Measurements from ENCODE around the gene BAZ2B. TPM values are rescaled to one million over a fixed set of nuclear protein-coding genes. Genes with fewer than 3 reads are reported as not detected.
A peak's percentile ranks its signal among the peaks of the same experiment; 100 is the strongest.

The BAZ2B gene
- total and polyA plus RNA-seq, 9 of the 15 experiments (the other 6 are each of a cell fraction or from before 2014, with no cell fraction given) = 7.5 to 38.6 (median 19.8) TPM

- ChIA-PET POLR2A (no interaction called here), CTCF (ENCODE audit: low intra/inter-chr PET ratio) (no interaction called here)
- in situ Hi-C loops (cut with MboI) = no loop called here
- intact Hi-C loops (cut with micrococcal nuclease) = no loop called here
- Histone ChIP-seq H3K9me3 (replicated peaks; ENCODE audit: control insufficient read depth, insufficient read depth, low read depth, low read length) (no peaks in the 10 kb centered on the region), H3K36me3 (ENCODE audit: control insufficient read depth, insufficient read depth, low read length) (no peaks in the 10 kb centered on the region), H3K4me2 (ENCODE audit: insufficient read depth, low read length) (no peak overlapping the region), H3K9me1 (ENCODE audit: control insufficient read depth, insufficient read depth, low read length) (no peaks in the 10 kb centered on the region), H3K4me1 (replicated peaks in 1 of 2; ENCODE audit: control insufficient read depth in 2 of 2, insufficient read depth in 2 of 2, low read length in 2 of 2) (peaks cover 0 to 6% of the 10 kb centered on the region in 2 experiments; a peak in 1 of 5 replicates), H3K27me3 (ENCODE audit: control insufficient read depth in 2 of 2, insufficient read depth in 2 of 2, low read length in 2 of 2) (no peaks in the 10 kb centered on the region), H2AFZ (ENCODE audit: low read depth, low read length) (no peak overlapping the region), H4K20me1 (replicated peaks; ENCODE audit: control insufficient read depth, insufficient read depth, low read length) (no peaks in the 10 kb centered on the region), H3K79me2 (ENCODE audit: control insufficient read depth, insufficient read depth, low read length) (no peaks in the 10 kb centered on the region), H3K27ac (ENCODE audit: extremely low read depth, low read depth, low read length) (no peak overlapping the region), H3K9ac (ENCODE audit: insufficient read depth in 1 of 2, low read depth in 2 of 2, low read length in 2 of 2) (no peak overlapping the region), H3K4me3 (no peak overlapping the region)
- DNase-seq (ENCODE audit: extremely low read depth in 1 of 4, low spot score in 3 of 4) (no peak), FAIRE-seq (no peak), ATAC-seq (0 out of 3 replicates have a peak, but pooled peaks have one; percentile 27)
- no TSS peak for BruUV-seq (replicated peaks)
- TF ChIP-seq POLR3A (IDR thresholded peaks at IDR 0.05; ENCODE audit: borderline replicate concordance, extremely low read depth, insufficient read depth, insufficient read length) = no peak
- 71% methylated on average over 2 of the region's 2 CpGs for WGBS (ENCODE audit: insufficient coverage, low coverage, missing lambda C conversion rate)
Observed at GRCh38 chr2:159550231-159550630, 66.1 kb downstream of the BAZ2B start.

GRCh38 chr2:159549234-159549633 lies 67.1 kb downstream of the BAZ2B start:
- Histone ChIP-seq H3K27me3 (ENCODE audit: control insufficient read depth in 2 of 2, insufficient read depth in 2 of 2, low read length in 2 of 2) (no peaks in the 10 kb centered on the region), H4K20me1 (replicated peaks; ENCODE audit: control insufficient read depth, insufficient read depth, low read length) (no peaks in the 10 kb centered on the region), H2AFZ (ENCODE audit: low read depth, low read length) (no peak overlapping the region), H3K27ac (ENCODE audit: extremely low read depth, low read depth, low read length) (no peak overlapping the region), H3K9me3 (replicated peaks; ENCODE audit: control insufficient read depth, insufficient read depth, low read depth, low read length) (no peaks in the 10 kb centered on the region), H3K9ac (ENCODE audit: insufficient read depth in 1 of 2, low read depth in 2 of 2, low read length in 2 of 2) (no peak overlapping the region), H3K9me1 (ENCODE audit: control insufficient read depth, insufficient read depth, low read length) (no peaks in the 10 kb centered on the region), H3K4me3 (no peak overlapping the region), H3K4me1 (replicated peaks in 1 of 2; ENCODE audit: control insufficient read depth in 2 of 2, insufficient read depth in 2 of 2, low read length in 2 of 2) (peaks cover 0 to 6% of the 10 kb centered on the region in 2 experiments; a peak in 1 of 5 replicates), H3K4me2 (ENCODE audit: insufficient read depth, low read length) (no peak overlapping the region), H3K79me2 (ENCODE audit: control insufficient read depth, insufficient read depth, low read length) (no peaks in the 10 kb centered on the region), H3K36me3 (ENCODE audit: control insufficient read depth, insufficient read depth, low read length) (no peaks in the 10 kb centered on the region)
- 62% methylated on average over 6 of the region's 6 CpGs for WGBS (ENCODE audit: insufficient coverage, low coverage, missing lambda C conversion rate)
- no peak for ATAC-seq
- in situ Hi-C loops (cut with MboI) (no loop called here), intact Hi-C loops (cut with micrococcal nuclease) (no loop called here)
- no peak for DNase-seq (ENCODE audit: extremely low read depth in 1 of 4, low spot score in 3 of 4)
- CTCF ChIA-PET (ENCODE audit: low intra/inter-chr PET ratio) = no interaction called here
- POLR2A ChIA-PET = no interaction called here
- no TSS peak for BruUV-seq (replicated peaks)
- TF ChIP-seq ZC3H8 (IDR thresholded peaks at IDR 0.05) (no peak), NBN (IDR thresholded peaks at IDR 0.05; ENCODE audit: low read depth) (no peak), ZNF316 (IDR thresholded peaks at IDR 0.05) (no peak), ZNF511 (CRISPR knock-in tag; IDR thresholded peaks at IDR 0.05) (no peak), PHF20 (IDR thresholded peaks at IDR 0.05; ENCODE audit: partially characterized antibody) (no peak), SP2 (IDR thresholded peaks at IDR 0.05; ENCODE audit: extremely low read depth, low read depth, low read length, poor library complexity, severe bottlenecking) (no peak), ELF1 (tag; IDR thresholded peaks at IDR 0.05) (no peak), ERF (CRISPR knock-in tag; IDR thresholded peaks at IDR 0.05) (no peak), RFX7 (CRISPR knock-in tag; IDR thresholded peaks at IDR 0.05) (no peak), E2F3 (CRISPR knock-in tag; IDR thresholded peaks at IDR 0.05) (no peak)
- FAIRE-seq = no peak

Data from K562 (cell line).